SK-N-SH treated with all-trans-retinoic acid at 6 μM for 48 hours (cell line): Measurements from ENCODE around the gene FGF2.

Source experiments
- ARNTL ChIP-seq: fragments of 450-650 bp; formaldehyde crosslinking; IDR thresholded peaks from 2 replicates; pipeline ENCODE4 v1.5.0; 2020; ENCODE audit warnings: low read depth, mild to moderate bottlenecking, moderate library complexity, borderline replicate concordance
- CSRNP3 ChIP-seq: fragments of 250-450 bp; sonication (Bioruptor Pico); IDR thresholded peaks from 2 replicates; pipeline ENCODE4 v1.5.1; 2021; ENCODE audit warnings: mild to moderate bottlenecking, moderate library complexity
- GLIS3 ChIP-seq: fragments of 250-450 bp; sonication (Bioruptor Pico); IDR thresholded peaks from 2 replicates; pipeline ENCODE4 v1.5.0; 2020; ENCODE audit warnings: mild to moderate bottlenecking, moderate library complexity
- ISL1 ChIP-seq: fragments of 250-450 bp; sonication (Bioruptor Pico); IDR thresholded peaks from 2 replicates; pipeline ENCODE4 v2.1.2; 2022; ENCODE audit warnings: mild to moderate bottlenecking, moderate library complexity
- OSR1 ChIP-seq: fragments of 250-450 bp; sonication (Bioruptor Pico); IDR thresholded peaks from 2 replicates; pipeline ENCODE4 v1.8.0; 2022; ENCODE audit warnings: moderate library complexity, mild to moderate bottlenecking, inconsistent platforms
- POU6F1 ChIP-seq: fragments of 250-450 bp; sonication (Bioruptor Pico); IDR thresholded peaks from 2 replicates; pipeline ENCODE4 v1.8.0; 2021; ENCODE audit warnings: low read depth, mild to moderate bottlenecking, moderate library complexity, borderline replicate concordance
- TOX ChIP-seq: fragments of 250-450 bp; sonication (Bioruptor Pico); IDR thresholded peaks from 2 replicates; pipeline ENCODE4 v1.8.0; 2021; ENCODE audit warnings: mild to moderate bottlenecking, moderate library complexity, borderline replicate concordance
- ZFP3 ChIP-seq: fragments of 250-450 bp; sonication (Bioruptor Pico); IDR thresholded peaks from 2 replicates; pipeline ENCODE4 v1.5.0; 2020; ENCODE audit warnings: mild to moderate bottlenecking, moderate library complexity

DNA sequence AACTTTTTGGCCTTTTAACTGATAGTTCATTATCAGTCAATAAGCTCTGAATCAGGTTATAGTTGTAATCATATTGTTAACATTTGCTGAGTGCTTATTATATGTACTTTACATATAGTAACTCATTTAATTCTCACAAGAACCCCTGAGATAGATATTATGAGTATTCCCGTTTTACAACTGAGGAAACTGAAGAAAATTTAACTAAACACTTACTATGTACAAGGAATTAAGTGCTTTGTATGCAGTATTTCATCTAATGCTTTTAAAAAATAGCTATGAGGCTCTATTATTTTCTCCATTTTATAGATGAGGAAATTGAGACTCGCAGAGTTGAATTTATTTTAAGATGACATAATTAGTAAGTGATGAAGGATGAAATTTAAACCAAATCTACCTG, 27.7 kb upstream of the FGF2 start:
- TF ChIP-seq CSRNP3 (CRISPR knock-in tag) (no peak), TOX (no peak), ARNTL (CRISPR knock-in tag) (no peak), ISL1 (no peak), ZFP3 (no peak), GLIS3 (CRISPR knock-in tag) (no peak), OSR1 (CRISPR knock-in tag) (no peak), POU6F1 (no peak)
